KMS-11 (cell line): Measurements from ENCODE around the gene CASTOR1.
"Not testable (repeated sequence)": the region's sequence is repeated elsewhere in the genome, so short reads cannot be mapped to it uniquely, and the experiment has no call there.

Experiments
- H2AFZ ChIP-seq: fragments of 200-600 bp; sonication (generic); 2 replicates; pipeline ENCODE4 v1.6.1; 2016; ENCODE audit warnings: antibody characterized with exemption, mixed run types, low read depth
- H3K27ac ChIP-seq: fragments of 200-600 bp; sonication (generic); 2 replicates; pipeline ENCODE4 v1.6.1; 2016; ENCODE audit warnings: mild to moderate bottlenecking, mixed run types
- H3K27me3 ChIP-seq: fragments of 200-600 bp; sonication (generic); 2 replicates; pipeline ENCODE4 v1.6.1; 2017; ENCODE audit warnings: mild to moderate bottlenecking, low read depth, mixed run types, moderate library complexity; ENCODE audit not compliant: insufficient read depth
- H3K36me3 ChIP-seq: fragments of 200-600 bp; sonication (generic); 2 replicates; pipeline ENCODE4 v1.6.1; 2017; ENCODE audit warnings: mild to moderate bottlenecking, mixed run types; ENCODE audit not compliant: insufficient read depth
- H3K4me1 ChIP-seq: fragments of 200-600 bp; sonication (generic); 2 replicates; pipeline ENCODE4 v1.6.1; 2016; ENCODE audit warnings: mild to moderate bottlenecking, low read depth, mixed run types; ENCODE audit not compliant: poor library complexity, severe bottlenecking
- H3K4me2 ChIP-seq: fragments of 200-600 bp; sonication (generic); 2 replicates; pipeline ENCODE4 v1.7.0; 2016; ENCODE audit warnings: mild to moderate bottlenecking, mixed run types
- H3K4me3 ChIP-seq: fragments of 200-600 bp; sonication (generic); IDR thresholded peaks from 2 replicates; pipeline ENCODE4 v1.6.1; 2017; ENCODE audit warnings: low read depth, low read length, mixed read lengths; ENCODE audit not compliant: insufficient read depth
- H3K79me2 ChIP-seq: fragments of 200-600 bp; sonication (generic); 2 replicates; pipeline ENCODE4 v1.6.1; 2016; ENCODE audit warnings: low read depth, mixed run types; ENCODE audit not compliant: insufficient read depth
- H3K9ac ChIP-seq: fragments of 200-600 bp; sonication (generic); 2 replicates; pipeline ENCODE4 v1.6.1; 2016; ENCODE audit warnings: mild to moderate bottlenecking, mixed run types
- H4K20me1 ChIP-seq: fragments of 200-600 bp; sonication (generic); 2 replicates; pipeline ENCODE4 v1.6.1; 2016; ENCODE audit warnings: mild to moderate bottlenecking, mixed run types; ENCODE audit not compliant: insufficient read depth
- TF ChIP-seq, protein P1 (sequence below): fragments of 200-600 bp; sonication (generic); conservative IDR thresholded peaks from 2 replicates; pipeline ENCODE4 v1.6.1; 2017; ENCODE audit warnings: low read depth, mild to moderate bottlenecking, antibody characterized with exemption, low read length, moderate library complexity, mixed read lengths

Gene CASTOR1

GRCh38 chr22:30289141-30289979 lies at the start of gene CASTOR1:
CASTOR1 (minus strand) TSS chr22:30289505; CDS start chr22:30289497, 8 bp downstream.
- TF ChIP-seq, protein P1, sequence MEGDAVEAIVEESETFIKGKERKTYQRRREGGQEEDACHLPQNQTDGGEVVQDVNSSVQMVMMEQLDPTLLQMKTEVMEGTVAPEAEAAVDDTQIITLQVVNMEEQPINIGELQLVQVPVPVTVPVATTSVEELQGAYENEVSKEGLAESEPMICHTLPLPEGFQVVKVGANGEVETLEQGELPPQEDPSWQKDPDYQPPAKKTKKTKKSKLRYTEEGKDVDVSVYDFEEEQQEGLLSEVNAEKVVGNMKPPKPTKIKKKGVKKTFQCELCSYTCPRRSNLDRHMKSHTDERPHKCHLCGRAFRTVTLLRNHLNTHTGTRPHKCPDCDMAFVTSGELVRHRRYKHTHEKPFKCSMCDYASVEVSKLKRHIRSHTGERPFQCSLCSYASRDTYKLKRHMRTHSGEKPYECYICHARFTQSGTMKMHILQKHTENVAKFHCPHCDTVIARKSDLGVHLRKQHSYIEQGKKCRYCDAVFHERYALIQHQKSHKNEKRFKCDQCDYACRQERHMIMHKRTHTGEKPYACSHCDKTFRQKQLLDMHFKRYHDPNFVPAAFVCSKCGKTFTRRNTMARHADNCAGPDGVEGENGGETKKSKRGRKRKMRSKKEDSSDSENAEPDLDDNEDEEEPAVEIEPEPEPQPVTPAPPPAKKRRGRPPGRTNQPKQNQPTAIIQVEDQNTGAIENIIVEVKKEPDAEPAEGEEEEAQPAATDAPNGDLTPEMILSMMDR: no peak
- H2AFZ ChIP-seq: peak within 1 kb of the TSS; percentile 59
- H3K27me3 ChIP-seq: no peaks in the 10 kb centered on the region
- H3K36me3 ChIP-seq: no peaks in the 10 kb centered on the region
- no peaks in the 10 kb centered on the region for H3K79me2 ChIP-seq
- H3K4me3 ChIP-seq: peak within 1 kb of the TSS; percentile 26
- H3K9ac ChIP-seq: peak within 1 kb of the TSS; percentile 25; the same call in 1 of the 2 replicates
- H3K4me1 ChIP-seq: peaks cover 35% of the 10 kb centered on the region
- no peaks in the 10 kb centered on the region for H4K20me1 ChIP-seq
- peak within 1 kb of the TSS; percentile 93 for H3K4me2 ChIP-seq
- H3K27ac ChIP-seq: peak within 1 kb of the TSS; percentile 38; the same call in 1 of the 2 replicates

DNA sequence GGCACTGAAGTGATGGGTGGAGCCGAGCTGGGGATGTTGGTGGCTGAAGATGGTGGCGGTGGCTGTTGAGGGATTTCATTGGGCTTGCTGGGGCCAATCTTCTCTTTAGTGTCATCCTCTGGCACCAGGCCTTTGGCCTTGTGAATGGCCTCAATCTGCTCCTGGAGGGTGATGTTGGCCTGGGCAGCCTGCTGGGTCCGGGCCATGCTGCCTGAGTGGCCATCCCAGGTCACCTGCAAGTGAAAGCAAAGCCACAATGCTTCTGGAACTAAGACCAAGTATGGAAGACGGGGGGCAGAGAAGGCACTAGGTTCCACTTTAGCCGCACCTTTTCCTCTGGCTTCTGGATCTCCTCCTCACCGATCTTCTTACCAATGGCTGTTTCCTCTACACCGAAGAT lies 49.5 kb upstream of the CASTOR1 start:
- no peak overlapping the region for H3K9ac ChIP-seq
- H3K4me3 ChIP-seq: no peak overlapping the region
- no peaks in the 10 kb centered on the region for H3K79me2 ChIP-seq
- no peak overlapping the region for H2AFZ ChIP-seq
- H3K4me2 ChIP-seq: no peak overlapping the region
- H3K4me1 ChIP-seq: no peaks in the 10 kb centered on the region
- H3K27me3 ChIP-seq: no peaks in the 10 kb centered on the region
- TF ChIP-seq, protein P1: no peak
- no peaks in the 10 kb centered on the region for H4K20me1 ChIP-seq
- H3K36me3 ChIP-seq: peaks cover 3% of the 10 kb centered on the region; the same call in 1 of the 2 replicates
- no peak overlapping the region for H3K27ac ChIP-seq

- not testable (repeated sequence) for H3K36me3 ChIP-seq, H3K4me2 ChIP-seq, H3K27ac ChIP-seq, H3K27me3 ChIP-seq, H3K4me3 ChIP-seq, H3K9ac ChIP-seq, H2AFZ ChIP-seq, H4K20me1 ChIP-seq, H3K4me1 ChIP-seq, H3K79me2 ChIP-seq
Measured at GRCh38 chr22:30338341-30338740, 49.0 kb upstream of the CASTOR1 start.

DNA sequence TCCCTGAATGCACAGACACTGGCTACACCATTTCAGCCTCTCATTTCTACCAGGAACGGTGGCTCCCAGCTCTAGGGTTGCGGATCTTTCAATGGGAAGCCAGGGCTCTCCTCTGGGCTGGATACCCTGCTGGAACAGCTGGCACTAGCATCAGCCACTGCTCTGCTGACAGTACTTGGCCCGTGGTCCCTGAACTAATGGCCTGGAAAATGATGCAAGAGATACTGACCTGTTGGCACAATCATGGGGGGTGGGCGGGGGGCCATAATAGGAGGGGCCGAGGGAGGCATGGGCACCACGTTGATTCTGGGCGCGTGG lies 48.1 kb upstream of the CASTOR1 start:
- TF ChIP-seq, protein P1: no peak
- Histone ChIP-seq H4K20me1 (no peaks in the 10 kb centered on the region), H3K4me1 (no peaks in the 10 kb centered on the region)

More for the DNA sequence above, 48.1 kb upstream of the CASTOR1 start:
- Histone ChIP-seq H3K9ac (no peak overlapping the region), H2AFZ (no peak overlapping the region), H3K36me3 (peaks cover 3% of the 10 kb centered on the region; the same call in 1 of the 2 replicates), H3K27ac (no peak overlapping the region), H3K4me2 (no peak overlapping the region), H3K4me3 (no peak overlapping the region), H3K79me2 (no peaks in the 10 kb centered on the region), H3K27me3 (no peaks in the 10 kb centered on the region)
